ENCODE results near the gene ERP29.
"Not testable (repeated sequence)": the region's sequence is repeated elsewhere in the genome, so short reads cannot be mapped to it uniquely, and the experiment has no call there.

Gene ERP29

DNA sequence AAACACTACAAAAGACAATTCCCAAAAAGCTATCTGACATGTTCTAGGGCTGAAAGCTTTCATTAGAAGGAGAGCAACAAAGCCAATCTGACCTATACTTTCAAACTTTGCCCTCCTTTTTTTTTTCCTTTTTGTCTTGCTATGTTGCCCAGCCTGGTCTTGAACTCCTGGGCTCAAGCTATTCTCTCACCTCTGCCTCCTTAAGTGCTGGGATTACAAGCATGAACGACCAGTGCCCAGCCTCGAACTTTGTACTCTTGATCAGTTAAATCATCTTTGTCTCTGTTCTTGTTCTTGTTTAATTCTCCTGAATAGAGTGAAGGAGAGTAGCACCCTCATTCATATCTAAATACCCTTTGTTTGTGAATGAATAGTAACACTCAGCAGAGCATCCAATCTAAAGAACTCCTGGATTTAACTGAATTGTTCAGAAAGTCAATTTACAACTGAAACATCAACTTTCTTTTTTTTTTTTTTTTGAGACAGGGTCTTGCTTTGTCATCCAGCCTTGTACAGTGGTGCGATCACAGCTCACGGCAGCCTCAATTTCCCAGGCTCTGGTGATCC lies 22.1 kb downstream of the ERP29 start:
- H3K4me3 ChIP-seq (ENCODE audit: low read depth, low read length), result no peak overlapping the region
- TF ChIP-seq, protein P1, sequence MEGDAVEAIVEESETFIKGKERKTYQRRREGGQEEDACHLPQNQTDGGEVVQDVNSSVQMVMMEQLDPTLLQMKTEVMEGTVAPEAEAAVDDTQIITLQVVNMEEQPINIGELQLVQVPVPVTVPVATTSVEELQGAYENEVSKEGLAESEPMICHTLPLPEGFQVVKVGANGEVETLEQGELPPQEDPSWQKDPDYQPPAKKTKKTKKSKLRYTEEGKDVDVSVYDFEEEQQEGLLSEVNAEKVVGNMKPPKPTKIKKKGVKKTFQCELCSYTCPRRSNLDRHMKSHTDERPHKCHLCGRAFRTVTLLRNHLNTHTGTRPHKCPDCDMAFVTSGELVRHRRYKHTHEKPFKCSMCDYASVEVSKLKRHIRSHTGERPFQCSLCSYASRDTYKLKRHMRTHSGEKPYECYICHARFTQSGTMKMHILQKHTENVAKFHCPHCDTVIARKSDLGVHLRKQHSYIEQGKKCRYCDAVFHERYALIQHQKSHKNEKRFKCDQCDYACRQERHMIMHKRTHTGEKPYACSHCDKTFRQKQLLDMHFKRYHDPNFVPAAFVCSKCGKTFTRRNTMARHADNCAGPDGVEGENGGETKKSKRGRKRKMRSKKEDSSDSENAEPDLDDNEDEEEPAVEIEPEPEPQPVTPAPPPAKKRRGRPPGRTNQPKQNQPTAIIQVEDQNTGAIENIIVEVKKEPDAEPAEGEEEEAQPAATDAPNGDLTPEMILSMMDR (IDR thresholded peaks at IDR 0.05; ENCODE audit: low read depth, low read length, missing control alignments), result no peak
- no peak for DNase-seq (ENCODE audit: low read depth)

DNA sequence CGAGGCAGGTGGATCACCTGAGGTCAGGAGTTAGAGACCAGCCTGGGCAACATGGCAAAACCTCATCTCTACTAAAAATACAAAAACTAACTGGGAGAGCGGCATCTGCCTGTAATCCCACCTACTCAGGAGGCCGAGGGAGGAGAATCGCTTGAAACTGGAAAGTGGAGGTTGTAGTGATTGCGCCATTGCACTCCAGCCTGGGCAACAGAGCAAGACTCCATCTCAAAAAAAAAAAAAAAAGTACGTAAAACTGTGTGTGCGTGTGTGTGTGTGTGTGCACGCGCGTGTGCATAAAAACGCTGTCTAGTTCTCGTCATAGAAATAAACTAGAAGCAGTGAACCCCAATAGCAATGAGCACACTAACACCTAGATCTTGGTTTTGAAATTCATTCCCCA lies 23.4 kb downstream of the ERP29 start:
- not testable (repeated sequence) for H3K4me3 ChIP-seq (ENCODE audit: low read depth, low read length); DNase-seq (ENCODE audit: low read depth)

DNA sequence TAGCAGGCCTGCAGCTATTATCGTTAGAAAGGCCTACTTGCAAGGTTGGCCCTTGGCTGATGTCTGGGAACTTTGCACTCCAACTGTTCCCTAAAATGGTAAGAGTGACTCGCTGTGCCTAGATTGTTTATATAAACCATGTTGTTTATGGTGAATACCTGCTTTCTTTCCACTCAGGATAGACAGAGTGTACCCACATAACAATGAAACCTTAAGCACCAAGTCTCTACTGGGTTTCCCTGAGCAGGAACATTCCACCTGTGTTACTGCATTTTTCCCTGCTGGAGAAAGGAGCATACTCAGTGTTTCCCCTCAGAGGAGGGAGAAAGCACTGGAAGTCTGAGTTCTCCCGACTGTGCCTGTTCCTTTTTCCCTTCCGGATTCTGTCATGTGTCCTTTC lies 32.8 kb downstream of the ERP29 start:
- TF ChIP-seq, protein P1 (IDR thresholded peaks at IDR 0.05; ENCODE audit: low read depth, low read length, missing control alignments), result no peak
- no peak overlapping the region for H3K4me3 ChIP-seq (ENCODE audit: low read depth, low read length)
- DNase-seq (ENCODE audit: low read depth), result no peak

DNA sequence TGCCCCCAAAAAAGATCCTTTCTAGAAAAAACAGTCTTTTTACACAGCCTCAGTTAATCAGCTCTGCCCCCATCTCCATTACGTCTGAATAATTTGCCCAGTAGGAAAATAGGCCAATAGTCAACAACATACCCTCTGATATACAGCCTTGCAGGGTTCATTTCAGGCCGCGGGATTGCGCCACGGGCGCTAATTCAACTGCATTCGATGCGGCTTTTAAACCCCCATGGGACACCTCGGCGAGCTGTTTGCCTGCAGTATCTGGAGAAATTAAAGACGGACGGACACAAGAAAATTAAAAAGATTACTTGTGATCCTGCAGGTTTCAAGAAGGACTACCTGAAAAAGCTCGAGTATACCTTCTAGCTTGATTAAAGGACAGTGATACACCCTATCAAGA lies 36.1 kb downstream of the ERP29 start:
- no peak for DNase-seq (ENCODE audit: low read depth)
- H3K4me3 ChIP-seq (ENCODE audit: low read depth, low read length), result no peak overlapping the region
- TF ChIP-seq, protein P1 (IDR thresholded peaks at IDR 0.05; ENCODE audit: low read depth, low read length, missing control alignments), result no peak

DNA sequence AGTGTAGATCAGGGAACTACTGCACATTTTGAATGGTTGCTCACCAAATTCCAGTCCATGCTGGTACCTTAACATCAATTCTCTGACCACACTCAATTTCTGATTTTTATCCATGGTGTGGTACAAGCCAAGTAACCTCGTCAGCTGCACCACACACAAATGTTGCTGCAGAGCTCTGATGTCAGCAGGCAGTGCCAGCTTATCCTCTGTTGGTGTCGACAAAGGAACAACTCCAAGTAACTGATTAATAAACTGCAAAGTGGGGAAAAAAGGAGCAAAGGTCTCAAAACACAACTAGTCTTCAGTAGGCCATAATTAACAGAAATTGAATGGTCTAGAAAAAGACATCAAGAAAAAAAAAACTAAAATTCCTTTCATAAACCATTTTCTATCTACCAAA lies 47.9 kb downstream of the ERP29 start:
- no peak overlapping the region for H3K4me3 ChIP-seq (ENCODE audit: low read depth, low read length)
- TF ChIP-seq, protein P1 (IDR thresholded peaks at IDR 0.05; ENCODE audit: low read depth, low read length, missing control alignments), result no peak
- DNase-seq (ENCODE audit: low read depth), result no peak

DNA sequence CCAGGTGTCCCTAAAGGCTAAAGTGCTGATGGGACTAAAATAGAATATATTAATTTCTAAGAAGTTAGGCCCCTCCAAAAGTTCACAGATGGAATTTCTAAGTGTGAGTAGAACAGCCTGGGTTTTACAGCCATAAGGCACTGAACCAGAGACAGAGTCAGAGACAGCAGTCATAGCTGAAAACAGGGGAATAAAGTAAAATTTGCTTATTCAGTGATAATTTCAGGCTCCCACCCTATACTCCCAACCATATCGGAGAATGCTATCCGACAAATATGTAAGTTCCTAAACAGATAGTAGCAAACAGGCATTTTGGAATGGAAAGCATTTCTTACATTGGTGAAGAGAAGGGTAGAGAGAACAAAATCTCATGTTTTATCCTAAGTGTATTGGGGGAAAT lies 50.0 kb downstream of the ERP29 start:
- H3K4me3 ChIP-seq (ENCODE audit: low read depth, low read length), result no peak overlapping the region
- DNase-seq (ENCODE audit: low read depth), result no peak
- TF ChIP-seq, protein P1 (IDR thresholded peaks at IDR 0.05; ENCODE audit: low read depth, low read length, missing control alignments), result no peak

DNA sequence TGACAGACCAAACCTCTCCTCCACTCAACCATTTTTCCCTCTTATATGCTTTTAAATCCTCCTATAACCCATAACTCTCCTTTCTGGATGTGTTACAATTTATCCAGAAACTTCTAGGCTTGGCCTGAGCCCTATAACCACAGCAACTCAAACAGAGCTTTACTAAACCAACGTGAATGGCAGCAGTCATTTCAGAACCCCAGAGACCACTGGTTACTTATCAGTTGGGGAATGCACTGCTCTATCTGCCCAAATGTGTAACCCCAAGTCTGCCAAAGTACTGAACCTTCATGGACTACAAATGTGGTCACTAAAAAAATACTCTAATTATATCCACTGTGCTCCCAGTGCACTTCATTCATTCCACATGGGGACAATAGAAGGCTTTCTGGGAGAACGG lies 53.3 kb downstream of the ERP29 start:
- H3K4me3 ChIP-seq (ENCODE audit: low read depth, low read length), result no peak overlapping the region
- TF ChIP-seq, protein P1 (IDR thresholded peaks at IDR 0.05; ENCODE audit: low read depth, low read length, missing control alignments), result no peak
- DNase-seq (ENCODE audit: low read depth), result no peak

Data from GM12864 (cell line).